ENCODE measurements around the gene MPC1. TPM values are rescaled to one million over a fixed set of nuclear protein-coding genes. Genes with fewer than 3 reads are reported as not detected.
A peak's percentile ranks its signal among the peaks of the same experiment; 100 is the strongest.

The MPC1 gene
- total RNA-seq, 1 donor from 2014 or later: 40.9 TPM

GRCh38 chr6:166412156-166412910, 29.6 kb upstream of the MPC1 start:
- Mint-ChIP-seq H3K4me1 (ENCODE audit: unreplicated experiment) (peaks cover 9% of the 10 kb centered on the region), H3K27ac (no peak overlapping the region)

GRCh38 chr6:166411721-166412151, 29.0 kb upstream of the MPC1 start:
- H3K36me3 Mint-ChIP-seq: peaks cover 13% of the 10 kb centered on the region
- H3K4me3 Mint-ChIP-seq: no peak overlapping the region
- H3K27ac Mint-ChIP-seq: no peak overlapping the region
- no peak for DNase-seq (ENCODE audit: extremely low spot score, unreplicated experiment)
- no peak for TF ChIP-seq CTCF (conservative IDR thresholded peaks at IDR 0.05)
- peaks cover 9% of the 10 kb centered on the region for H3K4me1 Mint-ChIP-seq (ENCODE audit: unreplicated experiment)
- H3K27me3 Mint-ChIP-seq: no peaks in the 10 kb centered on the region
- H3K9me3 Mint-ChIP-seq: peaks cover 6% of the 10 kb centered on the region

More at GRCh38 chr6:166412156-166412910, 29.6 kb upstream of the MPC1 start:
- Mint-ChIP-seq H3K4me3 (no peak overlapping the region), H3K9me3 (peaks cover 6% of the 10 kb centered on the region), H3K27me3 (no peaks in the 10 kb centered on the region), H3K36me3 (peaks cover 15% of the 10 kb centered on the region)
- no peak for TF ChIP-seq CTCF (conservative IDR thresholded peaks at IDR 0.05)
- DNase-seq (ENCODE audit: extremely low spot score, unreplicated experiment): no peak

GRCh38 chr6:166411271-166411670, 28.5 kb upstream of the MPC1 start:
- H3K4me3 Mint-ChIP-seq: no peak overlapping the region
- H3K9me3 Mint-ChIP-seq: peaks cover 1% of the 10 kb centered on the region
- H3K27ac Mint-ChIP-seq: no peak overlapping the region
- peaks cover 9% of the 10 kb centered on the region for H3K4me1 Mint-ChIP-seq (ENCODE audit: unreplicated experiment)
- TF ChIP-seq CTCF (conservative IDR thresholded peaks at IDR 0.05): no peak
- H3K36me3 Mint-ChIP-seq: peaks cover 8% of the 10 kb centered on the region
- no peaks in the 10 kb centered on the region for H3K27me3 Mint-ChIP-seq
- DNase-seq (ENCODE audit: extremely low spot score, unreplicated experiment): no peak

GRCh38 chr6:166410426-166410935, 27.7 kb upstream of the MPC1 start:
- no peak for DNase-seq (ENCODE audit: extremely low spot score, unreplicated experiment)
- Mint-ChIP-seq H3K36me3 (peaks cover 7% of the 10 kb centered on the region), H3K4me1 (ENCODE audit: unreplicated experiment) (peaks cover 11% of the 10 kb centered on the region), H3K27ac (no peak overlapping the region), H3K9me3 (no peaks in the 10 kb centered on the region), H3K27me3 (no peaks in the 10 kb centered on the region), H3K4me3 (no peak overlapping the region)
- no peak for TF ChIP-seq CTCF (conservative IDR thresholded peaks at IDR 0.05)

- Mint-ChIP-seq H3K4me3 (no peak overlapping the region), H3K4me1 (ENCODE audit: unreplicated experiment) (peaks cover 12% of the 10 kb centered on the region), H3K36me3 (peaks cover 3% of the 10 kb centered on the region), H3K27me3 (no peaks in the 10 kb centered on the region), H3K9me3 (no peaks in the 10 kb centered on the region), H3K27ac (peak overlapping the region; percentile 44)
- DNase-seq (ENCODE audit: extremely low spot score, unreplicated experiment): no peak
- no peak for TF ChIP-seq CTCF (conservative IDR thresholded peaks at IDR 0.05)
Measured at GRCh38 chr6:166408936-166409755, 26.4 kb upstream of the MPC1 start.

Measured in type B pancreatic cell (in vitro differentiated cells).